ENCODE results near the gene UNCX.
"Not testable (repeated sequence)": the region's sequence is repeated elsewhere in the genome, so short reads cannot be mapped to it uniquely, and the experiment has no call there.

UNCX gene

GRCh38 chr7:1193593-1194424, 38.9 kb upstream of the UNCX start:
- DNase-seq (ENCODE audit: low read depth), result peak; percentile 81
- no peak overlapping the region for H3K4me3 ChIP-seq (ENCODE audit: low read depth, low read length)
- TF ChIP-seq MAX (IDR thresholded peaks at IDR 0.05; ENCODE audit: low read depth, low read length) (peak; percentile 85), MYC (IDR thresholded peaks at IDR 0.05; ENCODE audit: low read depth, low read length) (peak; percentile 92), CTCF (IDR thresholded peaks at IDR 0.05; ENCODE audit: low read depth, low read length) (peak; percentile 73), POLR2A (IDR thresholded peaks at IDR 0.05; ENCODE audit: extremely low read depth, insufficient read length) (no peak)

GRCh38 chr7:1196441-1196840, 36.2 kb upstream of the UNCX start:
- peak; percentile 45 for DNase-seq (ENCODE audit: low read depth)
- H3K4me3 ChIP-seq (ENCODE audit: low read depth, low read length), result not testable (repeated sequence)

GRCh38 chr7:1196950-1197349, 35.7 kb upstream of the UNCX start:
- no peak overlapping the region for H3K4me3 ChIP-seq (ENCODE audit: low read depth, low read length)
- TF ChIP-seq MYC (IDR thresholded peaks at IDR 0.05; ENCODE audit: low read depth, low read length) (no peak), POLR2A (IDR thresholded peaks at IDR 0.05; ENCODE audit: extremely low read depth, insufficient read length) (no peak)
- DNase-seq (ENCODE audit: low read depth), result no peak

- TF ChIP-seq MYC (IDR thresholded peaks at IDR 0.05; ENCODE audit: low read depth, low read length), result no peak
- no peak for TF ChIP-seq CTCF (IDR thresholded peaks at IDR 0.05; ENCODE audit: low read depth, low read length)
- TF ChIP-seq MAX (IDR thresholded peaks at IDR 0.05; ENCODE audit: low read depth, low read length), result no peak
- TF ChIP-seq POLR2A (IDR thresholded peaks at IDR 0.05; ENCODE audit: extremely low read depth, insufficient read length), result no peak
- DNase-seq (ENCODE audit: low read depth), result peak; percentile 52
- H3K4me3 ChIP-seq (ENCODE audit: low read depth, low read length), result no peak overlapping the region
Observed at GRCh38 chr7:1197997-1198625, 34.6 kb upstream of the UNCX start.

GRCh38 chr7:1200045-1200444, 32.6 kb upstream of the UNCX start:
- no peak overlapping the region for H3K4me3 ChIP-seq (ENCODE audit: low read depth, low read length)
- no peak for TF ChIP-seq POLR2A (IDR thresholded peaks at IDR 0.05; ENCODE audit: extremely low read depth, insufficient read length)
- TF ChIP-seq CTCF (IDR thresholded peaks at IDR 0.05; ENCODE audit: low read depth, low read length), result no peak
- no peak for TF ChIP-seq MAX (IDR thresholded peaks at IDR 0.05; ENCODE audit: low read depth, low read length)
- TF ChIP-seq MYC (IDR thresholded peaks at IDR 0.05; ENCODE audit: low read depth, low read length), result no peak

GRCh38 chr7:1201916-1202315, 30.8 kb upstream of the UNCX start:
- no peak overlapping the region for H3K4me3 ChIP-seq (ENCODE audit: low read depth, low read length)
- no peak for TF ChIP-seq MAX (IDR thresholded peaks at IDR 0.05; ENCODE audit: low read depth, low read length)
- TF ChIP-seq CTCF (IDR thresholded peaks at IDR 0.05; ENCODE audit: low read depth, low read length), result no peak
- no peak for TF ChIP-seq MYC (IDR thresholded peaks at IDR 0.05; ENCODE audit: low read depth, low read length)
- no peak for TF ChIP-seq POLR2A (IDR thresholded peaks at IDR 0.05; ENCODE audit: extremely low read depth, insufficient read length)

More at GRCh38 chr7:1200045-1200444, 32.6 kb upstream of the UNCX start:
- DNase-seq (ENCODE audit: low read depth), result no peak

GRCh38 chr7:1202914-1203313, 29.8 kb upstream of the UNCX start:
- H3K4me3 ChIP-seq (ENCODE audit: low read depth, low read length); DNase-seq (ENCODE audit: low read depth): not testable (repeated sequence)

More at GRCh38 chr7:1201916-1202315, 30.8 kb upstream of the UNCX start:
- DNase-seq (ENCODE audit: low read depth), result no peak

All from NB4 (cell line).